Activated T-helper 1 cell treated with Interleukin-2 at 50 U/mL for 16 hours (primary cell): ENCODE results near the gene DIDO1.

Source experiments
- DNase-seq: peaks from one replicate; pipeline ENCODE4 v3.0.0-alpha.2; 2020; ENCODE audit warnings: low read depth

DIDO1 gene

DNA sequence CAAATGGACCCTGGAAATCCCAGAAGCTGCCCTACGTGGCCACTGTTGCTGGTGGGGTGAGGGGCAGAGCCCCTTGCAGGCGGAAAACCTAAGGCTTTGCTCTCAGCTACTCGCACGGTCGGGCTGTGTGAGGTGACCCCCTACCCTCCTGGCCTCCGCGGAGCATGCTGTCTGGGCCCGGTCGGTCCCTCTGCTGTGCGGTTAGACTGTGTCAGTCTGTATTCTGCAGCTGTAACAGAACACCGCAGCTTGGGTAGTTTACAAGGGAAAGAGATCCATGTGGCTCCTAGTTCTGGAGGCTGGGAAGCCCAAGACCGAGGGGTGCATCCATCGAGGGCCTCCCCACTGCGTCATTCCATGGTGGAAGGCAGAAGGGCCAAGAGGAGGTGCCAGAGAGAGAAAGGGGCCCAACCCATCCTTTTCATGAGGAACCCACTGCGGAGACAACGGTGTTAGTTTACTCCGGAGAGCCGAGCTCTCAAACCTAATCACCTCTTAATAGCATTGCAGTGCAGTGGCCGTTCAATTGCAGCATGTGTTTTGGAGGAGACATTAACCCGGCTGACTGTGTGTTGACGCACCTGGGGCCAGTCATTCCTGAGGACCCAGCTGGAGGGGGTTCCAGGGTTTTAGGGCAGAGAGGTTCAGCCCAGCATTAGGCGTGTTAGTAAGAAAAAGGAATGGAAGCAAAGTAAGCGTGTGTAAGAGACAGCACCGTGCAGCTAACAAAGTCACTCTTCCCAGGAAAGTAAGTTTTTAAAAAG lies 91.2 kb downstream of the DIDO1 start:
- no peak for DNase-seq

DNA sequence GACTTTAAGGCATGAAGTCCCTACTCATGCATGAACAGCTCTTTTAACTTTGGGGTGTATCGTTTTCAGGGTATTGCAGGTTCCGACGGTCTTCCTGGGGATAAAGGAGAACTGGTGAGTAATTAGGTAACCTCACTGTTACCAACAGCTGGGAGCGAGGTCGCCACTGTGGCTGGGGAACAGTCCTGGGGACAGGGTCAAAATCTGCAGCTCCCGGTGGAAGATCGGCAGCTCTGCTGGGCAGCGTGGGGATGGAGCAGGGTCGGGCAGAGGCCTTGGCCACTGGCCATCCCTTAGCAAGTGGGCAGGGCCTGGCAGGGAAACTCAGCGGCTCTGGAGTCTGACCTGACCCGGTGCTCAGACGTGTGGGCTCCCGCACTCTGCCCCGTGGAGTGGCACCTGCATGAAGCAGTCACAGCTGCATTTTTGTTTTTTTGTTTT lies 93.3 kb downstream of the DIDO1 start:
- no peak for DNase-seq

DNA sequence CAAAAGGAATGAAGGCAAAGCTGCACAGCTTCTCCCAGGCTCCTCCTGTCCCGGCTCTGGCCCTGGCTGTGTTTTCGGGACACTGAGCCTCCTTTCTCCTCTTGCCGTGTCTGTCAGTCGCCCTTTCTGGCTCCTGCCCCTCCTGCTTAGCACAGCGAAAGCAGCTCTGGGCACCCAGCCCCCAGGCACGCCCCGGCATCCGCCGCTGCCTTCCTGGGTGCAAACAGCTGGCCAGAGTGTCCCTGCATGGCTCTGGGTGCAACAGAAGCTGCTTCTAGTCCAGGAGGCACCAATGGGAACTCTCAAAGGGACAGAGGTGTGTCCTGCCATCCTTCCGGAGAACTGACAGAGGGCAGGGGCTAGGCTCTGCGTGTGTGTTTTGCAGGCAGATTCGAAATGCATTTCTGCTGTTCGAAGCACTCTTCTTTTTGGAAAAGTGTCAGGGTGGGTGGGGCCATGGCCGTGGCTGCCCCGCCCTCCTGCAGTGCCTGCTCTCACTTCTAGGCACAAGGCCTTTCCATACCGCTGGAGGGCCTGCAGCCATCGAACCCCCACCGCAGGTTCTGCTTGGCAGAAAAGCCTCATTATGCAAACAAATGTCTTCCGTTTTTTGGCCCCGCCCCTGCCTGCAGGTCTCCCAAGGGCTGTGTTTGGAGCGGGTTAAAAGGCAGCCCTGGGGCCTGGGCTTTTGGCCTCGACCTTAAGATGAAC lies 93.9 kb downstream of the DIDO1 start:
- no peak for DNase-seq

DNA sequence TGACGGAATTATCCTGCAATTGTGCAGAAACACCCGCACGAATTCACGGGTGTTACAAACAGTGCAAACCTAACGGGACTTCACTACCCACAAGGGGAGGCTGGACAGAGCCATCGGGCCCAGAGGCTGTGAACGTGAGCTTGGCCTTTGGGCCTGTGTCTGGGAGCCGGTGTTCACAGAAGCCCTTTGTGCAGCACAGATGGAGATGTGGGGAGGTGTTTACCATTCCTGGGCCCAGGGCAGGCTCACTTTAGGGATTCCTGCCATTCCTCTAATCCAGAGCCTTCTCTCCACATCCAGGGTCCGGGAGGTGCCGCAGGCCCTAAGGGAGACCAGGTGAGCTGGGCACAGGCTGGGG lies 94.5 kb downstream of the DIDO1 start:
- no peak for DNase-seq

DNA sequence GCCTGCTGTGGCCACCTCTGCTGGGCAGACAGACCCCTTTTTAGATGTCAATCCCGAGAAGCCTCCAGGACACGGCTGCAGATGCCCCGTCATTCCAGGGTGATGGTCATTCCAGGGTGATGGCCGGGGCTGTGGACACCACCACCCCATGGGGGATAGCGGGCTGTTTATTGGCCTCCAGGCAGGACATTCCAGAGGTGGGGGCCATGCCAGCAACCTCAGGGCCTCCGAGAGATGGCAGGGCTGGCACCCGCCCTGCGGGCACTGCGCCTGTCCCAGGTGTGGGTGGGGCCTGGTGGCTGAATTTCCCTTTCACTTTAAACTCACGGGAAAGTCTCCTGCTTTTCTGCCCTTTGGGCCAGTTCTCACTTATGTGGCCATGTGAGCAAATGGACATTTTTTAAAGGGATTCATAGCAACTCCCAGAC lies 94.9 kb downstream of the DIDO1 start:
- no peak for DNase-seq

DNA sequence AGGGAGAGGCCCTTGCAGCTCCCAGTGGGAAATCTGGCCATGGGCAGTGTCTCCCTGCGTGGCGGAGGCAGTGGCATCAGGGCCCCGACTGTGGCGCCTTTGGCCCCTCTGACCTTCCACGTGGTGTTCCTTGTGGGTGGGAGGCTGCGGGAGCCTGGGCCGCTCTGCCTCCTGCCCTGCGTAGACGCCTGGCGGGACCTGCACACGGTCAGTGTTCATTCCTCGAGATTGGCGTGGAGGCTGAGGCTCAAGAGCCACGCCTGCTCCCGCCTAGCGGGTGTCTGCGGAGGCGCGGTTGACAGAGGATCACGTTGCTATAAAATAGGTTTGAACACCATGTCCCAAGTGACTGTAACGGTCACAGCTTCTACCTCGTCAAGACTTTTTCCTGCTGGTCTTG lies 95.5 kb downstream of the DIDO1 start:
- no peak for DNase-seq

DNA sequence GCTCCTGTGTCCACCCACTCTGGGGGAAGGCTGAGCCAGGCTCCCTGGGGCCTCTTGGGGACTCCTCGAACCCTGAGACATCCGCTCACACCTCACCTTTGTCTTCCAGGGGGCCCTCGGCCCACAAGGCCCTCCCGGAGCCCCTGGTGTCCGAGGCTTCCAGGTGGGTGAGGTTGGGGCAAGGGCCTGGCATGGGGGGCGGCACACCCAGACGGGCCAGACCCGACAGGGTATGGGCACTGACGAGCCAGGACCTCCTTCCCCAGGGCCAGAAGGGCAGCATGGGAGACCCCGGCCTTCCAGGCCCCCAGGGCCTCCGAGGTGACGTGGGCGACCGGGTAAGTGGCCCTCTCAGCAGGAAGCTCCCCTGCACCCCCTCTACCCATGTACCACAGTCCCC lies 96.1 kb downstream of the DIDO1 start:
- DNase-seq = no peak

DNA sequence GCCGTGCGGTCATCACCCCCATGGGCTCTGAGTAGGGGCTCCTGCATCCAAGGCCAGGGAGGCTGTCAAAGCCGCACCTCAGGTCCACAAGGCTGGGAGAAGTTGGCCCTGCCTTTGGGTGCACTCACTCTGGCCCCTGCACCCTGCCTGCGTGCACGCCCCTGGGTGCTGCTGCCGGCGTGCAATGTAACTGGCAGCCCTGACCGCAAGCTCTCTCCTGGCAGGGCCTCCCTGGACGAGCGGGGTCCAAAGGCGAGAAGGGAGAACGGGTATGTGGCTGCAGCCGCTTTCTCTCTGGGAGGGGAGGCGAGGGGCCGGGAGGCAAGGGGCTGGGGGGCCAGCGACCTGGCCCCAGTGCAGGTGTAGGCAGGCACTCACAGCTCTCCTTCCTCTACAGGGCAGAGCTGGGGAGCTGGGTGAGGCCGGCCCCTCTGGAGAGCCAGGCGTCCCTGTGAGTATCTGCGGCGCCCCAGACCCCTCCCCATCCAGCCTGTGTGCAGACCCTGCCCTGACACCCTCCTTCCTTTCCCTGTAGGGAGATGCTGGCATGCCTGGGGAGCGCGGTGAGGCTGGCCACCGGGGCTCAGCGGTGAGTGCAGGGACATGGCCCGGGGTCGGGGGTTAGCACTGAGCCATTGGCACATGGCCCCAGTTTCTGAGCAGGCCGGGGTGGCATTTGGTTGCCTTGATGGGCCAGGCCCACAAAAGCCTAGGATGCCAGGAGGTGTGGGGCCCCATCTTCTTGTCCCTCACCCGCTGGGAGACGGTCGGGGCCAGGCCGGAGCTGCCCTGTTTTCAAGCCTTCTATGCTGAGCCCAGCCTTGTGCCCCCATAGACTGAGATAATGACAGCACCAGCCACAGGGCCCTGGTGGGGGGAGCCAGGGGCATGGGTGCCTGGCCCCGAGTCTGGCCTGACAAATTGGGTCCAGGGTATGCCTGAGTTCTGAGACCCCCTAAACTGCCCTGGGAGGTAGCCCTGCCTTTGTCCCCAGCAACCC lies 96.8 kb downstream of the DIDO1 start:
- no peak for DNase-seq

DNA sequence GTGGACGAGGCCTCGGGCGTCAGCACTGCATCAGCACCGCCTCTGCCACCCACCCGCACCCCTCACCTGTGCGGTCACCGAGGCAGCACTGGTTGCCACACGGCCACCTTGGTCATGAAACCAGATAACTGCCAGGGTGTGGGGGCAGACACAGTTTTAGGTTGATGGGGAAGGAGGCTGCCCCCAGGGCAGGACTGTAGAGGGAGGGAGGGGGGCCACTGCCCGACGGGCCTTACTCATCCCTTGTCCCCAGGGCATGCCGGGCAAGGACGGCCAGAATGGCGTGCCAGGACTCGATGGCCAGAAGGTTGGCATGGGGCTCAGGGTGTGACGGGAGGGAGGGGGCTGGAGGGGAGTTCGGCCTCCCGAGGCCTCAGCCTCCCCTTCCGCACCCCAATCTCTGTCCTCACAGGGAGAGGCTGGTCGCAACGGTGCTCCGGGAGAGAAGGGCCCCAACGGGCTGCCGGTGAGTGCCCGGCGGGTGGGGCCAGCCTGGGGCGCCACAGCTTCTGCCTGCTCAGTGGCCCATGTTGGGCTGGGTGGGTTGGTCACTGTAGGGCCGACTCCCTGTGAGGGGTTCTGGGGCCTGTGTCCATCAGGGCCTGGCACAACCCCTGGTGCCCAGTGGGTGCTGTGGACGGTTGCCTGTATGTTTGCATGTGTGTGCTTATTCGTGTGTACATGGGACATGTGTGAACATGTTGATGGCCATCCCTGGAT lies 97.6 kb downstream of the DIDO1 start:
- no peak for DNase-seq

DNA sequence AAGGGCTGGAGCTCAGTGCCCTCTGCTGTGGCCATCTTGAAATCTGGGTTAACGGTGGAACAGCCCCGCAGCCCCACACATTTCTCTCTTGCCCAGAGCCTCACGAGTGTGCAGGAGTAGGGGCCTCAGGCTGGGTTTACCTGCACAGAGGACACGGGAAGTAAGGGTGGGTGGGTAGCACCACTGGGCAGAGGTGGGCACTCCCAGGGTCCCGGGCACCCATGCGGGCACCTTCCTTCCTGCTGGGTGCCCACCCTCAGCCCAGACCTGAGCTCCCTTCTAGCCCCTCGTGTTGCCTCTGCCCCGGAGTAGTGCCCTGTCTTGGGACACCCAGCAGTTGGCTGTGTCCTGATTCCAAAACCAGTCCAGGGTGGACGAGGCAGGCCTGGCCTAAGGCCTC lies 98.3 kb downstream of the DIDO1 start:
- DNase-seq = no peak
